K562 (cell line): Measurements from ENCODE around the gene TEP1. TPM values are rescaled to one million over a fixed set of nuclear protein-coding genes. Genes with fewer than 3 reads are reported as not detected.

Experiments used
- ATF7 ChIP-seq: fragments of 450-650 bp; IDR thresholded peaks from 2 replicates; pipeline ENCODE4 v1.7.1; 2014; ENCODE audit warnings: mild to moderate bottlenecking, moderate library complexity
- CC2D1A ChIP-seq: fragments of 450-650 bp; IDR thresholded peaks from 2 replicates; pipeline ENCODE4 v1.6.1; 2017; ENCODE audit warnings: mild to moderate bottlenecking
- ETV5 ChIP-seq: sonication (generic); formaldehyde crosslinking; IDR thresholded peaks from 2 replicates; pipeline ENCODE4 v1.4.0; 2020; ENCODE audit warnings: low read depth, mild to moderate bottlenecking, missing genetic modification reagents
- FOXA3 ChIP-seq, 2 experiments: fragments of 450-650 bp in 1 of 2; sonication (generic) in 1 of 2; formaldehyde crosslinking; IDR thresholded peaks in 1 of 2; conservative IDR thresholded peaks in 1 of 2; 2 replicates each; pipeline versions ENCODE4 v1.4.0 to v1.8.0; 2020 to 2022; ENCODE audit warnings: mild to moderate bottlenecking in 2 of 2, missing genetic modification reagents in 1 of 2
- HNRNPLL ChIP-seq: fragments of 200-400 bp; formaldehyde crosslinking; IDR thresholded peaks from 2 replicates; pipeline ENCODE4 v1.6.1; 2017; ENCODE audit warnings: low read length, low read depth, mild to moderate bottlenecking; ENCODE audit not compliant: poor library complexity, severe bottlenecking
- HNRNPUL1 ChIP-seq: fragments of 200-400 bp; formaldehyde crosslinking; IDR thresholded peaks from 2 replicates; pipeline ENCODE4 v1.6.1; 2017; ENCODE audit warnings: low read length
- KLF13 ChIP-seq: fragments of 450-650 bp; IDR thresholded peaks from 2 replicates; pipeline ENCODE4 v1.6.1; 2016; ENCODE audit warnings: missing genetic modification characterization, low read depth, mild to moderate bottlenecking, missing compliant biosample characterization, moderate library complexity, borderline replicate concordance
- MECOM ChIP-seq: fragments of 250-450 bp; sonication (Bioruptor Pico); IDR thresholded peaks from 2 replicates; pipeline ENCODE4 v1.8.0; 2022; ENCODE audit warnings: inconsistent platforms
- NFE2 ChIP-seq: IDR thresholded peaks from 2 replicates; pipeline ENCODE4 v1.6.1; 2014; ENCODE audit warnings: antibody characterized with exemption, low read depth
- NFIX ChIP-seq: fragments of 250-450 bp; sonication (Bioruptor Pico); IDR thresholded peaks from 2 replicates; pipeline ENCODE4 v1.4.0; 2020; ENCODE audit warnings: low read depth, mild to moderate bottlenecking, moderate library complexity
- NR1H2 ChIP-seq: sonication (generic); formaldehyde crosslinking; IDR thresholded peaks from 2 replicates; pipeline ENCODE4 v1.4.0; 2020; ENCODE audit warnings: mild to moderate bottlenecking, missing genetic modification reagents
- PCBP2 ChIP-seq: fragments of 200-400 bp; formaldehyde crosslinking; IDR thresholded peaks from 2 replicates; pipeline ENCODE4 v1.6.1; 2018; ENCODE audit warnings: low read length, low read depth, mild to moderate bottlenecking, moderate library complexity; ENCODE audit not compliant: poor library complexity, severe bottlenecking
- TFAM ChIP-seq: fragments of 250-450 bp; sonication (Bioruptor Pico); conservative IDR thresholded peaks from 2 replicates; pipeline ENCODE4 v1.5.0; 2021; ENCODE audit warnings: mild to moderate bottlenecking, moderate library complexity
- ZNF217 ChIP-seq: sonication (generic); formaldehyde crosslinking; IDR thresholded peaks from 2 replicates; pipeline ENCODE4 v1.8.0; 2022; ENCODE audit warnings: mild to moderate bottlenecking, missing genetic modification reagents
- ZNF583 ChIP-seq: fragments of 250-450 bp; sonication (Bioruptor Pico); IDR thresholded peaks from 2 replicates; pipeline ENCODE4 v1.4.0; 2020
- polyA plus RNA-seq, 8 experiments: library from polyadenylated mRNA; depleted of rRNA in 4 of 8; stranded (reverse) in 5 of 8; unstranded in 3 of 8; fragments of >200 nt; fragmentation: Nextera tagmentation in 2 of 8; fragmentation: Illumina TruSeq in 1 of 8; extraction: Ambion mirVana in 2 of 8; extraction: Trizol in 1 of 8; gene quantifications; 2 replicates each; pipeline versions ENCODE4 v1.2.1 to v1.2.3, GENCODE V29; 2011 to 2014; ENCODE audit warnings: inconsistent platforms in 1 of 8, missing spikeins in 1 of 8
- total RNA-seq, 7 experiments: library from RNA; depleted of rRNA in 6 of 7; stranded (reverse); fragments of >200 nt in 6 of 7; fragmentation: Illumina TruSeq in 2 of 7; extraction: Trizol in 2 of 7; gene quantifications; 2 replicates each; pipeline versions ENCODE4 v1.2.1 to v1.2.3, GENCODE V29; 2011 to 2021; ENCODE audit warnings: low replicate concordance in 1 of 7
- TF ChIP-seq, protein P1 (sequence below): sonication (generic); formaldehyde crosslinking; IDR thresholded peaks from 2 replicates; pipeline ENCODE4 v1.8.0; 2022; ENCODE audit warnings: missing genetic modification reagents, mild to moderate bottlenecking, moderate library complexity, borderline replicate concordance
- TF ChIP-seq, protein P2 (sequence below): fragments of 250-450 bp; sonication (Bioruptor Pico); IDR thresholded peaks from 2 replicates; pipeline ENCODE4 v1.8.0; 2021; ENCODE audit warnings: borderline replicate concordance, mild to moderate bottlenecking, moderate library complexity; ENCODE audit not compliant: poor library complexity, severe bottlenecking
- TF ChIP-seq, protein P3 (sequence below): fragments of 450-650 bp; IDR thresholded peaks from 2 replicates; pipeline ENCODE4 v1.6.1; 2016; ENCODE audit warnings: antibody characterized with exemption
- TF ChIP-seq, protein P4 (sequence below), 3 experiments: fragments of 200-800 bp in 1 of 3; sonication (Bioruptor generic) in 1 of 3; sonication (generic) in 1 of 3; formaldehyde crosslinking in 1 of 3; IDR thresholded peaks; 2 replicates each; pipeline versions ENCODE4 v1.6.1 to v1.8.0; 2016 to 2022; ENCODE audit warnings: mild to moderate bottlenecking in 2 of 3, missing compliant biosample characterization in 2 of 3, missing genetic modification characterization in 2 of 3, missing genetic modification reagents in 1 of 3
- TF ChIP-seq, protein P5 (sequence below): sonication (generic); formaldehyde crosslinking; IDR thresholded peaks from 2 replicates; pipeline ENCODE4 v1.5.0; 2020; ENCODE audit warnings: missing genetic modification reagents
- TF ChIP-seq, protein P6 (sequence below): fragments of 450-650 bp; formaldehyde crosslinking; IDR thresholded peaks from 2 replicates; pipeline ENCODE4 v1.4.0; 2020; ENCODE audit warnings: mild to moderate bottlenecking, moderate library complexity

The TEP1 gene
- total and polyA plus RNA-seq, 9 of the 15 experiments (the other 6 are each of a cell fraction or from before 2014, with no cell fraction given), result 1.0 to 12.2 (median 7.1) TPM

DNA sequence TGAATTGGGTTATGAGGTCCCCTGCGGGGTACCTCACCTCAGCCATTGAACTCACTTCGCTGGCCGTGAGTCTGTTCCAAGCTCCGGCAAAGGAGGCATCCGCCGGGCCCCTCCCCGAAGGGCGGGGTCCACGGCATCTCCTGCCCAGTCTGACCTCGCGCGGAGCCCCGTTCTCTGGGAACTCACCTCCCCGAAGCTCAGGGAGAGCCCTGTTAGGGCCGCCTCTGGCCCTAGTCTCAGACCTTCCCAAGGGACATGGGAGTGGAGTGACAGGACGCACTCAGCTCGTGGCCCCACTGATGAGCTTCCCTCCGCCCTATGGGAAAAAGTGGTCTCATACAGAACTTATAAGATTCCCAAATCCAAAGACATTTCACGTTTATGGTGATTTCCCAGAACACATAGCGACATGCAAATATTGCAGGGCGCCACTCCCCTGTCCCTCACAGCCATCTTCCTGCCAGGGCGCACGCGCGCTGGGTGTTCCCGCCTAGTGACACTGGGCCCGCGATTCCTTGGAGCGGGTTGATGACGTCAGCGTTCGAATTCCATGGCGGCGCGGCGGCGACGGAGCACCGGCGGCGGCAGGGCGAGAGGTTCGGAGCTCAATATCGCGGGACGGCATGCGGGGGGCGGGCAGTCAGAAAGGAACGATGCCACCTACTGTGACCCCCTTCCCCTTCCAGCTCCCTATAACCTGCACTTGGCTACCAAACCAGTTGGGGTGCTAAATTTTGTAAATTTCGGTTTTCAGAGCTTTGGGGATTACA, 70.0 kb downstream of the TEP1 start, which contains the start of gene PARP2 (continued):
- TF ChIP-seq, protein P1, sequence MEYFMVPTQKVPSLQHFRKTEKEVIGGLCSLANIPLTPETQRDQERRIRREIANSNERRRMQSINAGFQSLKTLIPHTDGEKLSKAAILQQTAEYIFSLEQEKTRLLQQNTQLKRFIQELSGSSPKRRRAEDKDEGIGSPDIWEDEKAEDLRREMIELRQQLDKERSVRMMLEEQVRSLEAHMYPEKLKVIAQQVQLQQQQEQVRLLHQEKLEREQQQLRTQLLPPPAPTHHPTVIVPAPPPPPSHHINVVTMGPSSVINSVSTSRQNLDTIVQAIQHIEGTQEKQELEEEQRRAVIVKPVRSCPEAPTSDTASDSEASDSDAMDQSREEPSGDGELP (CRISPR knock-in tag), result peak; percentile 51; the same call in 1 of the 2 replicates
- TF ChIP-seq ATF7 (peak; percentile 99), FOXA3 (CRISPR knock-in tag; conservative IDR thresholded peaks at IDR 0.05 in 1 of 2, IDR thresholded peaks at IDR 0.05 in 1 of 2) (no peak), MECOM (CRISPR knock-in tag) (no peak), CC2D1A (no peak), NR1H2 (CRISPR knock-in tag) (no peak), ETV5 (CRISPR knock-in tag) (peak; percentile 59; the same call in 1 of the 2 replicates), HNRNPUL1 (no peak), KLF13 (tag) (no peak), ZNF217 (CRISPR knock-in tag) (no peak), NFE2 (no peak; the same call in 1 of the 2 replicates), TFAM (CRISPR knock-in tag) (no peak), HNRNPLL (no peak), ZNF583 (CRISPR knock-in tag) (no peak), PCBP2 (no peak), NFIX (CRISPR knock-in tag) (no peak)
- TF ChIP-seq, protein P2, sequence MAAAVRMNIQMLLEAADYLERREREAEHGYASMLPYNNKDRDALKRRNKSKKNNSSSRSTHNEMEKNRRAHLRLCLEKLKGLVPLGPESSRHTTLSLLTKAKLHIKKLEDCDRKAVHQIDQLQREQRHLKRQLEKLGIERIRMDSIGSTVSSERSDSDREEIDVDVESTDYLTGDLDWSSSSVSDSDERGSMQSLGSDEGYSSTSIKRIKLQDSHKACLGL (CRISPR knock-in tag), result no peak
- TF ChIP-seq, protein P3, sequence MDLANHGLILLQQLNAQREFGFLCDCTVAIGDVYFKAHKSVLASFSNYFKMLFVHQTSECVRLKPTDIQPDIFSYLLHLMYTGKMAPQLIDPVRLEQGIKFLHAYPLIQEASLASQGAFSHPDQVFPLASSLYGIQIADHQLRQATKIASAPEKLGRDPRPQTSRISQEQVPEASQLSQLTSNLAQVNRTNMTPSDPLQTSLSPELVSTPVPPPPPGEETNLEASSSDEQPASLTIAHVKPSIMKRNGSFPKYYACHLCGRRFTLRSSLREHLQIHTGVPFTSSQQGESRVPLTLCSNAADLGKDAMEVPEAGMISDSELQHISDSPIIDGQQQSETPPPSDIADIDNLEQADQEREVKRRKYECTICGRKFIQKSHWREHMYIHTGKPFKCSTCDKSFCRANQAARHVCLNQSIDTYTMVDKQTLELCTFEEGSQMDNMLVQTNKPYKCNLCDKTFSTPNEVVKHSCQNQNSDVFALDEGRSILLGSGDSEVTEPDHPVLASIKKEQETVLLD, result 0 out of 2 replicates have a peak, but pooled peaks have one; percentile 44
- TF ChIP-seq, protein P4, sequence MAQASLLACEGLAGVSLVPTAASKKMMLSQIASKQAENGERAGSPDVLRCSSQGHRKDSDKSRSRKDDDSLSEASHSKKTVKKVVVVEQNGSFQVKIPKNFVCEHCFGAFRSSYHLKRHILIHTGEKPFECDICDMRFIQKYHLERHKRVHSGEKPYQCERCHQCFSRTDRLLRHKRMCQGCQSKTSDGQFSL (CRISPR knock-in tag; IDR thresholded peaks at IDR 0.05), result no peak
- TF ChIP-seq, protein P4 (tag; IDR thresholded peaks at IDR 0.05), result 0 out of 4 replicates have a peak, but pooled peaks of 1 of the 2 experiments have one; percentile 12
- TF ChIP-seq, protein P5, sequence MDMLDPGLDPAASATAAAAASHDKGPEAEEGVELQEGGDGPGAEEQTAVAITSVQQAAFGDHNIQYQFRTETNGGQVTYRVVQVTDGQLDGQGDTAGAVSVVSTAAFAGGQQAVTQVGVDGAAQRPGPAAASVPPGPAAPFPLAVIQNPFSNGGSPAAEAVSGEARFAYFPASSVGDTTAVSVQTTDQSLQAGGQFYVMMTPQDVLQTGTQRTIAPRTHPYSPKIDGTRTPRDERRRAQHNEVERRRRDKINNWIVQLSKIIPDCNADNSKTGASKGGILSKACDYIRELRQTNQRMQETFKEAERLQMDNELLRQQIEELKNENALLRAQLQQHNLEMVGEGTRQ, result no peak
- TF ChIP-seq, protein P6, sequence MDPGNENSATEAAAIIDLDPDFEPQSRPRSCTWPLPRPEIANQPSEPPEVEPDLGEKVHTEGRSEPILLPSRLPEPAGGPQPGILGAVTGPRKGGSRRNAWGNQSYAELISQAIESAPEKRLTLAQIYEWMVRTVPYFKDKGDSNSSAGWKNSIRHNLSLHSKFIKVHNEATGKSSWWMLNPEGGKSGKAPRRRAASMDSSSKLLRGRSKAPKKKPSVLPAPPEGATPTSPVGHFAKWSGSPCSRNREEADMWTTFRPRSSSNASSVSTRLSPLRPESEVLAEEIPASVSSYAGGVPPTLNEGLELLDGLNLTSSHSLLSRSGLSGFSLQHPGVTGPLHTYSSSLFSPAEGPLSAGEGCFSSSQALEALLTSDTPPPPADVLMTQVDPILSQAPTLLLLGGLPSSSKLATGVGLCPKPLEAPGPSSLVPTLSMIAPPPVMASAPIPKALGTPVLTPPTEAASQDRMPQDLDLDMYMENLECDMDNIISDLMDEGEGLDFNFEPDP (CRISPR knock-in tag), result no peak
